Measurements from ENCODE around the gene PCCA.

DNA sequence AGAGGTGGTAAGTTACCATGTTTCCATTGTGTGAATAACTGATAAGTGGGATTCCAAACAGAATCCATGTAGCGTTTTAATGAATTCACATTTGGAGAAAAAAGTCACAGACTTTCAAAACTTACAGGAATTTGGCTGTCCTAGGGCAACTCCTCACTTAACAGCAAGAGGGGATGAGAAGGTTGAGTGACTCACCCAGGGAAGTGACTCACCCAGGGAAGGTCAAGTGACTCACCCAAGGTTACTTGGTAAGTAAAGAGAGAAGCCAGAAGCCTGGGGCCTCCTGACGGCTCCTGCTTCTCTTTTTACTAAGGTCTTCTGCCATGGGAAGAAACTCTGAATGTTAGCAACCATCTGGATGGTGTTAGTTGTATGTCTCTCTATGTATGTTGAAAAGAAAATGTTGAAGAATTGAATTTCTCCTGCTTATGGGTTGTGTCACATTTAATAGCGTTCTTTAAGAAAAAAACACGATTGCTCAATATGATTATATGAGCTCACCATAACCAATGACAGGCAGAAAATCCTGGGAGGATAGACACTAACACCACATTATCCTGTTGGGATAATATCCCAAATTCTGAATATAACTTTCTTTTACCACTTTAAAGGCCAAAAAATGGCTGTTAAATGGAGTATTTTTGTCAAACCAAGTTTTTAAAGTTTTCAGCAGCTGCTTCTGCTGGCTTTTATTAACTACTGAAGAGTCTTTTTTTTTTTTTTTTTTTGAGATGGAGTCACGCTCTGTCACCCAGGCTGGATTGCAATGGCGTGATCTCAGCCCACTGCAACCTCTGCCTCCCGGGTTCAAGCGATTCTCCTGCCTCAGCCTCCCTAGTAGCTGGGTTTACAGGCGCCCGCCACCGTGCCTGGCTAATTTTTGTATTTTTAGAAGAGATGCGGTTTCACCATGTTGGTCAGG lies 304.1 kb downstream of the PCCA start:
- TF ChIP-seq POLR2A (IDR thresholded peaks at IDR 0.05; ENCODE audit: low read length) = no peak
- TF ChIP-seq GATA1 (IDR thresholded peaks at IDR 0.05; ENCODE audit: low read depth, low read length) = no peak

Measured in erythroblast (primary cell).